ENCODE measurements around the gene ADORA2B.

- no peak for TF ChIP-seq GLIS1 (tag by site-specific recombination; IDR thresholded peaks at IDR 0.05)
- no peak for TF ChIP-seq ZNF837 (tag by site-specific recombination; IDR thresholded peaks at IDR 0.05)
- TF ChIP-seq ZNF645 (tag by site-specific recombination; IDR thresholded peaks at IDR 0.05): no peak
- no peak for TF ChIP-seq ZNF510 (tag by site-specific recombination; IDR thresholded peaks at IDR 0.05; ENCODE audit: insufficient replicate concordance)
- TF ChIP-seq CTCF (tag by site-specific recombination; IDR thresholded peaks at IDR 0.05): no peak
- no peak for TF ChIP-seq ZNF184 (tag by site-specific recombination; IDR thresholded peaks at IDR 0.05)
- TF ChIP-seq MYNN (tag by site-specific recombination; IDR thresholded peaks at IDR 0.05; ENCODE audit: borderline replicate concordance): no peak
- TF ChIP-seq HOXA7 (CRISPR knock-in tag; IDR thresholded peaks at IDR 0.05; ENCODE audit: borderline replicate concordance): no peak
- no peak for TF ChIP-seq ZNF624 (tag by site-specific recombination; IDR thresholded peaks at IDR 0.05)
- TF ChIP-seq ATF2 (tag by site-specific recombination; IDR thresholded peaks at IDR 0.05; ENCODE audit: low read depth): no peak
- no peak for TF ChIP-seq MZF1 (tag by site-specific recombination; IDR thresholded peaks at IDR 0.05; ENCODE audit: borderline replicate concordance)
- TF ChIP-seq ZNF2 (tag by site-specific recombination; IDR thresholded peaks at IDR 0.05): no peak
These were observed 25.6 kb downstream of the ADORA2B start for GRCh38 chr17:15970500-15970899.

All from HEK293 (cell line).